Vagina (tissue), 2 donors: ENCODE results near the gene VAV3. TPM values are rescaled to one million over a fixed set of nuclear protein-coding genes. Genes with fewer than 3 reads are reported as not detected.

Source experiments
- DNase-seq, 2 donors: peaks; one replicate each; pipeline ENCODE4 v3.0.0-alpha.2; 2017; ENCODE audit errors: extremely low spot score in 2 of 2
- H3K27ac ChIP-seq: fragments of 200-600 bp; sonication (generic); one replicate; pipeline ENCODE4 v1.5.1; 2019
- H3K27me3 ChIP-seq: fragments of 200-600 bp; sonication (generic); one replicate; pipeline ENCODE4 v1.5.1; 2019
- H3K36me3 ChIP-seq, 2 donors: fragments of 200-600 bp; sonication (generic); one replicate each; pipeline ENCODE4 v1.5.1; 2017 to 2019
- H3K4me1 ChIP-seq: fragments of 200-600 bp; sonication (generic); one replicate; pipeline ENCODE4 v1.5.1; 2019
- H3K4me3 ChIP-seq, 2 donors: fragments of 200-600 bp; sonication (generic); 1 replicate in 1 of 2; 2 replicates in 1 of 2; pipeline ENCODE4 v1.5.1; 2016 to 2019
- H3K9me3 ChIP-seq: fragments of 200-600 bp; sonication (generic); one replicate; pipeline ENCODE4 v1.5.1; 2019
- POLR2A ChIP-seq, 2 donors: fragments of 450-650 bp; IDR thresholded peaks; one replicate each; pipeline ENCODE4 v1.6.1; 2017; ENCODE audit warnings: antibody characterized with exemption in 2 of 2, mild to moderate bottlenecking in 2 of 2, moderate library complexity in 2 of 2
- POLR2AphosphoS5 ChIP-seq, 2 donors: sonication (generic); formaldehyde crosslinking; IDR thresholded peaks; one replicate each; pipeline ENCODE4 v1.9.0; 2017; ENCODE audit warnings: antibody characterized with exemption in 2 of 2, mild to moderate bottlenecking in 2 of 2, low read depth in 1 of 2; ENCODE audit not compliant: insufficient read depth in 1 of 2
- intact Hi-C: fragments of 100-400 bp; cut with DNase I; formaldehyde crosslinking; loops from one replicate; pipeline ENCODE4 v1.15.1; 2023
- total RNA-seq: library from RNA; depleted of rRNA; stranded (reverse); fragments of >200 nt; gene quantifications from one replicate; pipeline ENCODE4 v1.2.3, GENCODE V29; 2016
- TF ChIP-seq, protein P1 (sequence below), 3 experiments: fragments of 450-650 bp in 2 of 3; fragments of 200-600 bp in 1 of 3; sonication (generic) in 1 of 3; IDR thresholded peaks; one replicate each; pipeline ENCODE4 v1.5.1; 2017 to 2019; ENCODE audit warnings: antibody characterized with exemption in 3 of 3, mild to moderate bottlenecking in 2 of 3, moderate library complexity in 2 of 3

The VAV3 gene
- total RNA-seq, 1 donor from 2014 or later, result 67.5 TPM

DNA sequence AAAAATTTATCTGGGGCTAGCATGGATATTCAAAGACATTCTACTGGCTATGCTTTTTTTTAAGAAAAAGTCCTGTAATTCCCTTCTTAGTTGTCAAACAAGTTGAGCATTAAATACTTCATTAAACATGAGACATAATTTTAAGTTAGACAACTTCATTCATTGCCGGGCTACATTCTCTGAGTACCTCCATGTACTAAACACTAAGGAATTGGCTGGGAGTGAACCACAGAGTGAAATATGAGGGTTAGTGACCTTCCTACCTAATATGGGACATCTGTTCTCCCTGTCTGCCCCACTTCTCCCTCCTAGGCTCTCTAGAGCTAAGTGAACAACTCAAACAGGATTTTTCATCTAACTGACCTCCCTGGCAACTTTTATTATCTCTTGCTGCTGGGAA lies 370.4 kb downstream of the VAV3 start:
- Histone ChIP-seq H3K36me3 (peaks cover 0 to 5% of the 10 kb centered on the region in 2 donors), H3K4me1 (peaks cover 9% of the 10 kb centered on the region), H3K9me3 (no peaks in the 10 kb centered on the region), H3K27me3 (no peaks in the 10 kb centered on the region), H3K27ac (no peak overlapping the region), H3K4me3 (no peak overlapping the region)
- intact Hi-C loops, result no loop called here
- TF ChIP-seq POLR2AphosphoS5 (IDR thresholded peaks at IDR 0.05; ENCODE audit: insufficient read depth in 1 of 2, low read depth in 1 of 2) (no peak), POLR2A (IDR thresholded peaks at IDR 0.05) (no peak)
- TF ChIP-seq, protein P1, sequence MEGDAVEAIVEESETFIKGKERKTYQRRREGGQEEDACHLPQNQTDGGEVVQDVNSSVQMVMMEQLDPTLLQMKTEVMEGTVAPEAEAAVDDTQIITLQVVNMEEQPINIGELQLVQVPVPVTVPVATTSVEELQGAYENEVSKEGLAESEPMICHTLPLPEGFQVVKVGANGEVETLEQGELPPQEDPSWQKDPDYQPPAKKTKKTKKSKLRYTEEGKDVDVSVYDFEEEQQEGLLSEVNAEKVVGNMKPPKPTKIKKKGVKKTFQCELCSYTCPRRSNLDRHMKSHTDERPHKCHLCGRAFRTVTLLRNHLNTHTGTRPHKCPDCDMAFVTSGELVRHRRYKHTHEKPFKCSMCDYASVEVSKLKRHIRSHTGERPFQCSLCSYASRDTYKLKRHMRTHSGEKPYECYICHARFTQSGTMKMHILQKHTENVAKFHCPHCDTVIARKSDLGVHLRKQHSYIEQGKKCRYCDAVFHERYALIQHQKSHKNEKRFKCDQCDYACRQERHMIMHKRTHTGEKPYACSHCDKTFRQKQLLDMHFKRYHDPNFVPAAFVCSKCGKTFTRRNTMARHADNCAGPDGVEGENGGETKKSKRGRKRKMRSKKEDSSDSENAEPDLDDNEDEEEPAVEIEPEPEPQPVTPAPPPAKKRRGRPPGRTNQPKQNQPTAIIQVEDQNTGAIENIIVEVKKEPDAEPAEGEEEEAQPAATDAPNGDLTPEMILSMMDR (IDR thresholded peaks at IDR 0.05), result no peak
- DNase-seq, result no peak

DNA sequence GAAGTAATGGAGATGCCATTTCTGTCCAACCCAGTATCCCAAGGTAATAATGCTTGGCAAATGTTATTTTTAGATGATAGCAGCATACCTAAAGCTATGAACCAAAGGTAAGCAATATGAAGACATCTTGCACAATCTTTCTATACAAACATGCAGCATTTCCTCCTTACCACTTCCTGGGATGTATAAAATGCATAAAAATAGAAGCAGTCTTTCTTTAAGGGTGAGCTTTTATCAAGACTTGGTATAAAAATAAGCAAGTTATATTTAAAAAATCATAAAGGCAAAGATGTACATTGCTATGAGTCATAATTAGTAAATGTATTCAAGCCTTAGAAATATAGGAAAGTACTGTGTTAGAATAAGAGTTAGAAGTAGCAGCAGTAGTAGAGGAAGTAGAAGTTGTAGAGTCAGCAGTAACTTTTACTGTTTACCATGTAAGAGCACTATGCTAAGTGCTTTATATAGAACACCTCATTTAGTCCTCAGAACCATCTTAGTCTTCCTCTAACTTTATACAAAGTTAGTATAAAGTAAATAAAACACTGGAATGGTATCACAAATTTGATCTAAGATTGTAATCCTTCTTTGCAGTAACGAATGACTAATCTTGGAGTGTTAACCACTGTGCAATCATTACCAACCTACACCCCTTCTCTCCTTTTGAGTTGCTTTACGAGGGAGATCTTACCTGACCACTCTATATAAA lies 371.3 kb downstream of the VAV3 start:
- Histone ChIP-seq H3K9me3 (no peaks in the 10 kb centered on the region), H3K27me3 (no peaks in the 10 kb centered on the region), H3K27ac (no peak overlapping the region), H3K4me1 (peaks cover 9% of the 10 kb centered on the region), H3K4me3 (no peak overlapping the region), H3K36me3 (peaks cover 0 to 5% of the 10 kb centered on the region in 2 donors)
- intact Hi-C loops, result no loop called here
- no peak for DNase-seq
- TF ChIP-seq POLR2AphosphoS5 (IDR thresholded peaks at IDR 0.05; ENCODE audit: insufficient read depth in 1 of 2, low read depth in 1 of 2) (no peak), POLR2A (IDR thresholded peaks at IDR 0.05) (no peak)
- TF ChIP-seq, protein P1 (IDR thresholded peaks at IDR 0.05), result no peak

DNA sequence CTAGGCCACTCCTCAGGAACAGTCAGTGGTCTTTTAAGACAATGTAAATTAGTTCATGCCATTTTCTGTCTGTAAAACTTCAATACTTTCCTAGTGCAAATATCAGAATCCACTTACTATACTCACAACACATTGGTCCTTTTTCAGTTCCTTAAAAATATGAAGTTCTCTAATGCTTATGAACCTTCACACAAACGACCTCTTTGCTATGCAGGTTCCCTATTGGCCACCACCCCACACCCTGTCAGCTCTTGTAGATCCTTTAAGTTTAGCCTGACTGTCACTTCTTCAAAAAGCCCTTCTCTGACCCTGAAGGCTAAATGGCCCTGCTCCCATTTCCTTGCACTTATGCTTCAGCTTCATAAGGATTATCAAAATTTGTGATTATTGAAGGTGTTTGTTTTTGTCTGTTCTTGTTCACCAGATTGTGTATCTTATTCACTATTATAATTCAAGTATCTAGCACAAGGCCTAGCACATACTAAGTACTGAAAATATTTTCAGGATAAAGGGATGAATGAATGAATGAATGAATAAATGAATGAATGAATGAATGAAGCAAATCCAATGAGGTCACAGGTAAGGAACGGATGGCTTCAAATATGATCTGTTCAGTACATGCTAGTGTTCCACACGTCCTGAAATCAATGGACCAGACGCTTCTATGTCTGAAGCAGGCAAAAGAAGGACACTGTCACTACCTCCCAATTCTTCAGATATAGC lies 373.9 kb downstream of the VAV3 start:
- intact Hi-C loops, result no loop called here
- Histone ChIP-seq H3K4me3 (no peak overlapping the region), H3K4me1 (peaks cover 9% of the 10 kb centered on the region), H3K9me3 (no peaks in the 10 kb centered on the region), H3K27me3 (no peaks in the 10 kb centered on the region), H3K36me3 (no peaks in the 10 kb centered on the region), H3K27ac (no peak overlapping the region)
- DNase-seq, result no peak
- TF ChIP-seq, protein P1 (IDR thresholded peaks at IDR 0.05), result no peak
- TF ChIP-seq POLR2A (IDR thresholded peaks at IDR 0.05) (no peak), POLR2AphosphoS5 (IDR thresholded peaks at IDR 0.05; ENCODE audit: insufficient read depth in 1 of 2, low read depth in 1 of 2) (no peak)

DNA sequence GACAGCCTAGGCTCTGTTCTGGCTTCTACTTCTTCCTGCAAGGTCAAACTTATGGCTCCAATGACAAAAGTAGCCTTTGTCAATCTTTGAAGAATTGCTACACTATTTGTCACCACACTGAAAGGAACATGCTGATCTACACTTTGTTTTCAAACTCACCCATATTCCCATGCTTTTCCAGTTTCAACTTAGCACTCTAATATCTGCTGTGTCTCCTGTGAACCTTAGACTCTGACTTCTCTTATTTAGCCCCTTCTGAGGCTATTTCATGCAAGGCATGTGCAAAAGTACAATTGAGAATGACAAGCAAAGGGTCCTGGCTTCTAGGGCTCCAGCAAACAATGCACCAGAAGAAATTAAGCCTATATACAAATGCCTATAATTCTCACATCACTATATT lies 374.9 kb downstream of the VAV3 start:
- no peaks in the 10 kb centered on the region for H3K36me3 ChIP-seq
- no peak for DNase-seq
- no peak overlapping the region for H3K4me3 ChIP-seq
- H3K9me3 ChIP-seq, result no peaks in the 10 kb centered on the region
- intact Hi-C loops, result no loop called here
- no peak for TF ChIP-seq POLR2AphosphoS5 (IDR thresholded peaks at IDR 0.05; ENCODE audit: insufficient read depth in 1 of 2, low read depth in 1 of 2)
- TF ChIP-seq, protein P1 (IDR thresholded peaks at IDR 0.05), result no peak
- TF ChIP-seq POLR2A (IDR thresholded peaks at IDR 0.05), result no peak
- H3K27me3 ChIP-seq, result no peaks in the 10 kb centered on the region
- no peak overlapping the region for H3K27ac ChIP-seq
- H3K4me1 ChIP-seq, result peaks cover 8% of the 10 kb centered on the region

DNA sequence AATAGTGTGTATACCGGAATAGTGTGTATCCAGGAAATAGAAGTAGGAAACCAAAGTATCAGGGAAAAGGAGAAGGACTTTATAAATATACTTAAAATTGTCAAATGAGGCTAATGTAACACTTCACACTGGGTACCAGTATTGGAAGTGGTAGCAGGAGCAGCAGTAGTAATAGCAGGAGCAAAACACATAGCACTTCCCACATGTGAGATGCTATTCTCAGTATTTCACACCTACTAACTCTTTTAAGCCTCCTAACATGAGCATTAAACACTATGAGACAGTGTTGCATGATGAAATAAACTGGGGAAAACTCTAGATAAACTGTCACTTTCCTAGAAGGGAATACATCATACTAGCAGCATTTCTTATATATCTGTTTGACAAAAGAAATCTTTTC lies 376.7 kb downstream of the VAV3 start:
- no peaks in the 10 kb centered on the region for H3K9me3 ChIP-seq
- no peaks in the 10 kb centered on the region for H3K27me3 ChIP-seq
- H3K36me3 ChIP-seq, result no peaks in the 10 kb centered on the region
- H3K4me3 ChIP-seq, result no peak overlapping the region
- H3K27ac ChIP-seq, result no peak overlapping the region
- H3K4me1 ChIP-seq, result no peaks in the 10 kb centered on the region
- intact Hi-C loops, result no loop called here
- no peak for DNase-seq
- TF ChIP-seq POLR2AphosphoS5 (IDR thresholded peaks at IDR 0.05; ENCODE audit: insufficient read depth in 1 of 2, low read depth in 1 of 2) (no peak), POLR2A (IDR thresholded peaks at IDR 0.05) (no peak)
- TF ChIP-seq, protein P1 (IDR thresholded peaks at IDR 0.05), result no peak
